ENCODE results near the gene THADA. TPM values are rescaled to one million over a fixed set of nuclear protein-coding genes. Genes with fewer than 3 reads are reported as not detected.

The THADA gene
- total RNA-seq, 4 donors from 2014 or later, result 35.7 to 49.2 (median 47.4) TPM

GRCh38 chr2:43361286-43361685, 234.6 kb downstream of the THADA start:
- no peaks in the 10 kb centered on the region for H3K9me3 ChIP-seq
- H3K36me3 ChIP-seq, result no peaks in the 10 kb centered on the region
- no peak overlapping the region for H3K27ac ChIP-seq
- no peaks in the 10 kb centered on the region for H3K27me3 ChIP-seq
- DNase-seq (ENCODE audit: low spot score in 2 of 2), result no peak
- 73 to 75% methylated on average over 2 of the region's 2 CpGs for WGBS, 2 donors
- peaks cover 0 to 2% (median 0%) of the 10 kb centered on the region in 4 donors for H3K4me1 ChIP-seq
- TF ChIP-seq CTCF (IDR thresholded peaks at IDR 0.05), result no peak
- TF ChIP-seq EP300 (IDR thresholded peaks at IDR 0.05), result no peak
- TF ChIP-seq POLR2A (IDR thresholded peaks at IDR 0.05), result no peak
- H3K4me3 ChIP-seq, result no peak overlapping the region

GRCh38 chr2:43360137-43360536, 235.7 kb downstream of the THADA start:
- H3K9me3 ChIP-seq, result no peaks in the 10 kb centered on the region
- peaks cover 0 to 3% of the 10 kb centered on the region in 2 donors for H3K27me3 ChIP-seq
- no peak for DNase-seq (ENCODE audit: low spot score in 2 of 2)
- H3K4me3 ChIP-seq, result no peak overlapping the region
- WGBS, 2 donors, result 83 to 86% methylated on average over 3 of the region's 3 CpGs
- H3K4me1 ChIP-seq, result peaks cover 0 to 4% (median 0%) of the 10 kb centered on the region in 4 donors
- no peak overlapping the region for H3K27ac ChIP-seq
- TF ChIP-seq POLR2A (IDR thresholded peaks at IDR 0.05), result no peak
- TF ChIP-seq CTCF (IDR thresholded peaks at IDR 0.05), result no peak
- TF ChIP-seq EP300 (IDR thresholded peaks at IDR 0.05), result no peak
- H3K36me3 ChIP-seq, result no peaks in the 10 kb centered on the region

GRCh38 chr2:43358410-43359201, 237.2 kb downstream of the THADA start:
- H3K27ac ChIP-seq, result no peak overlapping the region
- 58 to 61% methylated on average over 2 of the region's 2 CpGs for WGBS, 2 donors
- H3K36me3 ChIP-seq, result no peaks in the 10 kb centered on the region
- H3K9me3 ChIP-seq, result no peaks in the 10 kb centered on the region
- TF ChIP-seq POLR2A (IDR thresholded peaks at IDR 0.05) (no peak), CTCF (IDR thresholded peaks at IDR 0.05) (no peak), EP300 (IDR thresholded peaks at IDR 0.05) (no peak)
- H3K27me3 ChIP-seq, result peaks cover 0 to 3% of the 10 kb centered on the region in 2 donors
- no peak for DNase-seq (ENCODE audit: low spot score in 2 of 2)
- H3K4me1 ChIP-seq, result peaks cover 0 to 4% (median 0%) of the 10 kb centered on the region in 4 donors
- H3K4me3 ChIP-seq, result no peak overlapping the region

GRCh38 chr2:43356774-43357173, 239.1 kb downstream of the THADA start:
- H3K27me3 ChIP-seq, result peaks cover 0 to 3% of the 10 kb centered on the region in 2 donors
- DNase-seq (ENCODE audit: low spot score in 2 of 2), result no peak
- no peak overlapping the region for H3K27ac ChIP-seq
- no peak overlapping the region for H3K4me3 ChIP-seq
- TF ChIP-seq CTCF (IDR thresholded peaks at IDR 0.05) (no peak), EP300 (IDR thresholded peaks at IDR 0.05) (no peak), POLR2A (IDR thresholded peaks at IDR 0.05) (no peak)
- H3K4me1 ChIP-seq, result peaks cover 0 to 6% (median 0%) of the 10 kb centered on the region in 4 donors
- H3K36me3 ChIP-seq, result no peaks in the 10 kb centered on the region
- no peaks in the 10 kb centered on the region for H3K9me3 ChIP-seq

- WGBS, 2 donors, result 85 to 87% methylated on average over 3 of the region's 3 CpGs
- H3K4me3 ChIP-seq, result no peak overlapping the region
- H3K9me3 ChIP-seq, result no peaks in the 10 kb centered on the region
- H3K4me1 ChIP-seq, result peaks cover 0 to 20% (median 0%) of the 10 kb centered on the region in 4 donors
- no peak for TF ChIP-seq CTCF (IDR thresholded peaks at IDR 0.05)
- no peak for TF ChIP-seq POLR2A (IDR thresholded peaks at IDR 0.05)
- TF ChIP-seq EP300 (IDR thresholded peaks at IDR 0.05), result no peak
- H3K36me3 ChIP-seq, result no peaks in the 10 kb centered on the region
- H3K27ac ChIP-seq, result no peak overlapping the region
- no peak for DNase-seq (ENCODE audit: low spot score in 2 of 2)
- peaks cover 0 to 3% of the 10 kb centered on the region in 2 donors for H3K27me3 ChIP-seq
Measured at GRCh38 chr2:43355399-43355798, 240.4 kb downstream of the THADA start.
